ENCODE measurements around the gene ACER1. TPM values are rescaled to one million over a fixed set of nuclear protein-coding genes. Genes with fewer than 3 reads are reported as not detected.
"Not testable (repeated sequence)": the region's sequence is repeated elsewhere in the genome, so short reads cannot be mapped to it uniquely, and the experiment has no call there.

ACER1 gene
- total RNA-seq, 1 donor from 2014 or later, result not detected

- Mint-ChIP-seq H3K9me3 (ENCODE audit: unreplicated experiment) (peaks cover 9% of the 10 kb centered on the region), H3K27ac (ENCODE audit: unreplicated experiment) (no peak overlapping the region), H3K36me3 (ENCODE audit: unreplicated experiment) (no peaks in the 10 kb centered on the region), H3K4me3 (ENCODE audit: unreplicated experiment) (no peak overlapping the region), H3K4me1 (ENCODE audit: unreplicated experiment) (no peaks in the 10 kb centered on the region), H3K27me3 (ENCODE audit: unreplicated experiment) (peaks cover 2% of the 10 kb centered on the region)
- no peak for DNase-seq (ENCODE audit: extremely low spot score, unreplicated experiment)
- TF ChIP-seq CTCF (IDR thresholded peaks at IDR 0.05), result no peak
Measured at GRCh38 chr19:6286676-6287075, 46.7 kb downstream of the ACER1 start.

DNA sequence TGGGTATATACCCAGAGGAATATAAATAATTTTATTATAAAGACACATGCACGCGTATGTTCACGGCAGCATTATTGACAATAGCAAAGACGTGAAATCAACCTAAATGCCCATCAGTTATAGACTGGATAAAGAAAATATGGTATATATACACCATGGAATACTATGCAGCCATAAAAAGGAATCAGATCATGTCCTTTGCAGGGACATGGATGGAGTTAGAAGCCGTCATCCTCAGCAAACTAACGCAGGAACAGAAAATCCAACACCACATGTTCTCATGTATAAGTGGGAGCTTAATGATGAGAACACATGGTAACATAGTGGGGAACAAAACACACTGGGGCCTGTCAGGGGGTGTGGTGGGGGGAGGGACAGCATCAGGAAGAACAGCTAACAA lies 51.0 kb downstream of the ACER1 start:
- H3K4me3 Mint-ChIP-seq (ENCODE audit: unreplicated experiment); H3K9me3 Mint-ChIP-seq (ENCODE audit: unreplicated experiment); H3K36me3 Mint-ChIP-seq (ENCODE audit: unreplicated experiment); H3K27me3 Mint-ChIP-seq (ENCODE audit: unreplicated experiment); H3K27ac Mint-ChIP-seq (ENCODE audit: unreplicated experiment); DNase-seq (ENCODE audit: extremely low spot score, unreplicated experiment): not testable (repeated sequence)
- peaks cover 17% of the 10 kb centered on the region for H3K4me1 Mint-ChIP-seq (ENCODE audit: unreplicated experiment)

- H3K9me3 Mint-ChIP-seq (ENCODE audit: unreplicated experiment), result no peaks in the 10 kb centered on the region
- peaks cover 34% of the 10 kb centered on the region for H3K4me1 Mint-ChIP-seq (ENCODE audit: unreplicated experiment)
- H3K27me3 Mint-ChIP-seq (ENCODE audit: unreplicated experiment), result peaks cover 2% of the 10 kb centered on the region
- H3K27ac Mint-ChIP-seq (ENCODE audit: unreplicated experiment), result peak within 1 kb of the TSS; percentile 93
- peak; percentile 99 for DNase-seq (ENCODE audit: extremely low spot score, unreplicated experiment)
- no peaks in the 10 kb centered on the region for H3K36me3 Mint-ChIP-seq (ENCODE audit: unreplicated experiment)
- TF ChIP-seq CTCF (IDR thresholded peaks at IDR 0.05), result peak; percentile 93
- peak within 1 kb of the TSS; percentile 95 for H3K4me3 Mint-ChIP-seq (ENCODE audit: unreplicated experiment)
Measured at GRCh38 chr19:6279931-6280591, 53.4 kb downstream of the ACER1 start, which contains the start of gene MLLT1. MLLT1 (minus strand) TSS chr19:6279975; CDS start chr19:6279784, 191 bp downstream.

GRCh38 chr19:6279620-6279930 lies 53.8 kb downstream of the ACER1 start:
- DNase-seq (ENCODE audit: extremely low spot score, unreplicated experiment), result no peak
- peaks cover 2% of the 10 kb centered on the region for H3K27me3 Mint-ChIP-seq (ENCODE audit: unreplicated experiment)
- TF ChIP-seq CTCF (IDR thresholded peaks at IDR 0.05), result no peak
- no peaks in the 10 kb centered on the region for H3K36me3 Mint-ChIP-seq (ENCODE audit: unreplicated experiment)
- peaks cover 38% of the 10 kb centered on the region for H3K4me1 Mint-ChIP-seq (ENCODE audit: unreplicated experiment)
- H3K9me3 Mint-ChIP-seq (ENCODE audit: unreplicated experiment), result no peaks in the 10 kb centered on the region
- peak overlapping the region; percentile 50 for H3K4me3 Mint-ChIP-seq (ENCODE audit: unreplicated experiment)
- H3K27ac Mint-ChIP-seq (ENCODE audit: unreplicated experiment), result no peak overlapping the region

DNA sequence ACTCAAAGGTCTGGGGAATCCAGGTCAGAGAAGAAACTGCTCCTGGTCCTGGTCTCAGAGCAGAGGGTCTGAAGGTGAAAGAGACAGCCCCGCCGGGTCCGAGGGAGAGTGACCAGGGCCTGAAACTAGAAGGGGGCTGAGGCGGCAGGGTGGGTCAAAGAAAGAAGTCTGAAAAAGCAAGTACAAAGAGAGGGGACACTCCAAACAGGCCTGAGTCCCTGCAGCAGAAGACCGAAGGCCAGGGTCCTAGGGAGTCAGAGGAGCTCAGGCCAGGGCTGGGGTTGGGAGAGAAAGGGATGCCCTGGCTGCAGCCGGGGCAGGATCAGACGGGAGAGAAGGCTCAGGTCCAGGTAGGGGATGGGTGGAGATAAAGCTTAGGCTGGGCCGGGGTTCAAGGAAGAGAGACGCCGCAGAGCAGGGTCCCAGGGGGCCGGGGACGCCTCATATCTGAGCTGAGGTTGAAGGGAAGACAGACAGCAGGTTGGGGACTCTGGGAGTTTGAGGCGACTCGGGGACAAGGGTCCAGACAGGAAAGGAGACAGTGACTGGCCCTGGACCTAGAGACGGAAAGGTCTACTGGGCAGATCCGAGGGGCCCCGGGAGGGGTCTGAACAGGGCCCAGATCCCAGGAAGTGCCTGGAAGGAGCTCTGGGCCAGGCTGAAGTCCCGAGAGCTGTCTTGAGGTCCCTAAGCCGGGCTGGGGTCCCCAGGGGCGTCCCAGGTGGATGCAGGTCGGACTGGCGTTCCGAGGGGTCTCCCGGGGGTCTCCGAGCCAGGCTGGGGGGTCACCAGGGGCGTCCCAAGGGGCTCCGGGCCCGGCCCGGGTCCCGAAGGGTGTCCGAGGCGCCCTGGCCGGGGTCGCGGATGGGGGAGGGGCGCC lies 54.4 kb downstream of the ACER1 start:
- no peak for TF ChIP-seq CTCF (IDR thresholded peaks at IDR 0.05)
- H3K27ac Mint-ChIP-seq (ENCODE audit: unreplicated experiment), result peak overlapping the region; percentile 93
- H3K4me3 Mint-ChIP-seq (ENCODE audit: unreplicated experiment), result peak overlapping the region; percentile 95
- H3K9me3 Mint-ChIP-seq (ENCODE audit: unreplicated experiment), result no peaks in the 10 kb centered on the region
- H3K36me3 Mint-ChIP-seq (ENCODE audit: unreplicated experiment), result no peaks in the 10 kb centered on the region
- DNase-seq (ENCODE audit: extremely low spot score, unreplicated experiment), result no peak
- H3K27me3 Mint-ChIP-seq (ENCODE audit: unreplicated experiment), result peaks cover 2% of the 10 kb centered on the region
- peaks cover 44% of the 10 kb centered on the region for H3K4me1 Mint-ChIP-seq (ENCODE audit: unreplicated experiment)

Measured in osteocyte (in vitro differentiated cells).